Measurements from ENCODE around the gene ZNF397. TPM values are rescaled to one million over a fixed set of nuclear protein-coding genes. Genes with fewer than 3 reads are reported as not detected.
A peak's percentile ranks its signal among the peaks of the same experiment; 100 is the strongest.
"Not testable (repeated sequence)": the region's sequence is repeated elsewhere in the genome, so short reads cannot be mapped to it uniquely, and the experiment has no call there.

The ZNF397 gene
- 10 to 100 TPM; 14.4 to 16.1 TPM for total RNA-seq

DNA sequence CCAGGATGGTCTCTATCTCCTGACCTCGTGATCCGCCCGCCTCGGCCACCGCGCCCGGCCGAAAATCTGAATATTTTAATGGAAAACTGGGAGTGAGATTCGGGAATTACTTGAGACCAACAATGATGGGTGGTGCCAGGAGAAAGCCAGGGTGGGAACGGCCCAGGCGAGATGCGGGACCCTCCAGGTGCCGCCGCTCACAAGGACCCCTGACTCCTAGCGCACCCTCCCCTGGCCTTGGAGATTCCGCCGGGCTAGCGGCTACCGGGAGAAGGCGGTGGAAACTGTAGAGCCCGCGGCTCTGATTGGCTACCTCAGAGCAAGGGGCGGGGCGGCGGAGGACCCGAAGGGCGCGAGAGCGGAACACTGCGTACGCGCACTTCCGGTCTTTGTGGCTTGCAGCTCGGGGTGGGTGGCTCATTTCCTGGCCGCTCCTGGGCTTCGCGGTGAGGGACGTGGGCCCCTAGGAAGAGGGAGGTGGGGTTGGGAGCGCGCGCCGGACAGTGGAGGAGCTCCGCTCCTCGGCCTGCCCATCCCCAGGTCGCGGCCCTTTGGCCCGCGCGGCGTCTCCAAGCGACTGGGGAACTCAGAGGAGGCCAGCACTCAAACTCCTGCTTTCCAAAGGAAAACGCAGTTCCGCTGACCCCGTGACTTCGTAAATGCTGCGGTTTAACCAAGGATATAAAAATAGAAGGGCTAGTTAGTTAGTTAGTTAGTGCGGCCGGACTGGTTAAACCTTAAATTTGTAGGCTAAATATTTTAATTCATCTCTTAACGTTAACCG, at the start of gene ZNF397:
TSS of gene ZNF397 (plus strand) at position 371 of the 784 bp plus-strand sequence. CDS start 1,437 bp downstream, outside the sequence.
- peaks cover 28% of the 10 kb centered on the region for H3K9me3 Mint-ChIP-seq
- ChIA-PET POLR2A (interaction anchor here (0.6 to 2.7 kb wide), 17 partner anchors 25 to 888 kb away, joined by 3 to 45 read pairs (median 4); partner anchors contain the start of genes INO80C, MAPRE2, RMP24 and RPRD1A), CTCF (interaction anchor here (1.2 to 2.0 kb wide), 6 partner anchors 9 to 145 kb away, joined by 4 to 9 read pairs (median 4); partner anchors contain the start of gene ZNF24)
- H3K27me3 Mint-ChIP-seq = no peaks in the 10 kb centered on the region
- H3K4me3 Mint-ChIP-seq = peak within 1 kb of the TSS; percentile 92
- H3K36me3 Mint-ChIP-seq (ENCODE audit: low read depth) = peaks cover 40% of the 10 kb centered on the region
- peaks cover 10% of the 10 kb centered on the region for H3K4me1 Mint-ChIP-seq
- peak; percentile 95 for DNase-seq
- H3K27ac Mint-ChIP-seq = peak within 1 kb of the TSS; percentile 95

DNA sequence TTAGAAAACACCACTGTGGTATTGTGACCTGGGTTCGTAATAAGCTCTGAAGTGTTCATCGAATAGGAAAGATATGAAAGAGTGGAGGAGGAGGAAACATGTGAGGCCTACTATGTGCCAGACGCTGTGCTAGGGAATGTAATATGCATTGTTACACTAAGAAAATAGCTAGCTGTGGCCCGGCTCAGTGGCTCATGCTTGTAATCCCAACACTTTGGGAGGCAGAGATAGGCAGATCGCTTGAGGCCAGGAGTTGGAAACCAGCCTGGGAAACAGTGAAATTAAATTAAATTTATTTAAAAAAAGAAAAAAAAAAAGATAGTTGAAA, 49.2 kb upstream of the ZNF397 start:
- DNase-seq = no peak
- H3K36me3 Mint-ChIP-seq (ENCODE audit: low read depth) = no peaks in the 10 kb centered on the region
- POLR2A ChIA-PET = no interaction called here
- no peak overlapping the region for H3K4me3 Mint-ChIP-seq
- CTCF ChIA-PET = no interaction called here
- H3K27ac Mint-ChIP-seq = no peak overlapping the region
- peaks cover 2% of the 10 kb centered on the region for H3K4me1 Mint-ChIP-seq
- no peaks in the 10 kb centered on the region for H3K9me3 Mint-ChIP-seq
- H3K27me3 Mint-ChIP-seq = no peaks in the 10 kb centered on the region

DNA sequence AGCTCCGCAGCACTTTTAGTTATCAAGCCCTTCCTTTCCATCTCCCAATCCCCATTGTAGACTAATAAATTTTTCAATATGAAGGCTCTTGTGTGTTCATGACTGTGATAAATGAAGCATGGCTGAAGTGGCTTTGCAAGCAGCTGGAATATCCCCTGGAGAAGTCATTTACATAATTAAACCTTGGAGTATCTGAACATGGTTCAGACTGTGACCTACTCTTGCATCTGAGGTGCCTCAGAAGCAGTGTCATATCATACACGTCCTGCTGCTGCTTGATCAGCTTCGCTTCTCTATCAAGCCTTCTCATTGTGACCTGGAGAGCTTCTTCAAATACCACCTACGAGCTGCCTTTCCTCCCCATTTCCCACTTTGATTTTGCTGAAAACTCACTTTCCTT, 48.4 kb upstream of the ZNF397 start:
- Mint-ChIP-seq H3K27ac (no peak overlapping the region), H3K9me3 (no peaks in the 10 kb centered on the region), H3K27me3 (no peaks in the 10 kb centered on the region), H3K4me3 (no peak overlapping the region), H3K4me1 (peaks cover 2% of the 10 kb centered on the region), H3K36me3 (ENCODE audit: low read depth) (no peaks in the 10 kb centered on the region)
- no peak for DNase-seq
- CTCF ChIA-PET = no interaction called here
- POLR2A ChIA-PET = no interaction called here

DNA sequence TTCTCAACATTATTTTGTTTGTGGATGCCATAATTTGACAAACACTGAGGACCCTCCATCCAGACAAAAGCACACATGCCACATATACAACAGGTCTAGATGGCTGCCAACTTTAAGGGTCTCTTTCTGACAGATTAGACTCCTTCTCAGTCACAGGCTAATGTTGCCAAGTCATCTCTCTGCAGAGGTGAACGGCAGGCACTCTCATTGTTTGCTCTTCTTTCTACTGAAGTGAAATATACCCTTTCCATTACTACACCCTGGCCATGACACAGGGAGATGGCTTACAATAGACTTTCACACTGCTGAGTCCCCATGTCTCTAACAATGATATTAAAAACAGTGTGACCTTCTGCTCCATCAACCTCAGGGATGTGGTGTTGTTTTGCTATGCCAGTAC, 47.5 kb upstream of the ZNF397 start:
- ChIA-PET CTCF (no interaction called here), POLR2A (no interaction called here)
- H3K4me1 Mint-ChIP-seq = peaks cover 2% of the 10 kb centered on the region
- no peak overlapping the region for H3K4me3 Mint-ChIP-seq
- no peak overlapping the region for H3K27ac Mint-ChIP-seq
- no peak for DNase-seq
- H3K27me3 Mint-ChIP-seq = no peaks in the 10 kb centered on the region
- H3K9me3 Mint-ChIP-seq = no peaks in the 10 kb centered on the region
- no peaks in the 10 kb centered on the region for H3K36me3 Mint-ChIP-seq (ENCODE audit: low read depth)

DNA sequence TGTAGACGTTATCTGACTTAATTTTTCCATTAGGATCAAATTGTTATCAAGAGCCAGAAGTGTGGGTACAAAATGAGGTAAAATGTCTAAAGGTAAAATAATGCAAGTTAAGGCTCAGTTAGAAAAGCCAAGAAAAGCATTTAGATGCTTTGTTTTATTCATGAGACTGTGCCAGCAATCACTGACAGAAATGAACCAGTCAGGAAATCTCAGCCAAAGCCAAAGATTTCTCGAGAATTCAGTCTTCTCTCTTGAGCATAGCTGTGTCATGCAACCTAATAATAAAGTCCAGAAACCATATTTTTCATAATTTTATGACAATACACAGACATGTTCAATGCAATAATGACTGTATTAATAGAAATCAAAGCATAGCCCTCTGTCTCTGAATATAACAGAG, 43.5 kb upstream of the ZNF397 start:
- H3K4me1 Mint-ChIP-seq = peaks cover 2% of the 10 kb centered on the region
- ChIA-PET CTCF (interaction anchor here (1.4 kb wide), 1 partner anchor 191 kb away, joined by 3 read pairs; no protein-coding TSS in a partner anchor), POLR2A (no interaction called here)
- H3K27ac Mint-ChIP-seq = no peak overlapping the region
- no peak for DNase-seq
- H3K9me3 Mint-ChIP-seq = no peaks in the 10 kb centered on the region
- H3K4me3 Mint-ChIP-seq = no peak overlapping the region
- no peaks in the 10 kb centered on the region for H3K27me3 Mint-ChIP-seq
- no peaks in the 10 kb centered on the region for H3K36me3 Mint-ChIP-seq (ENCODE audit: low read depth)

DNA sequence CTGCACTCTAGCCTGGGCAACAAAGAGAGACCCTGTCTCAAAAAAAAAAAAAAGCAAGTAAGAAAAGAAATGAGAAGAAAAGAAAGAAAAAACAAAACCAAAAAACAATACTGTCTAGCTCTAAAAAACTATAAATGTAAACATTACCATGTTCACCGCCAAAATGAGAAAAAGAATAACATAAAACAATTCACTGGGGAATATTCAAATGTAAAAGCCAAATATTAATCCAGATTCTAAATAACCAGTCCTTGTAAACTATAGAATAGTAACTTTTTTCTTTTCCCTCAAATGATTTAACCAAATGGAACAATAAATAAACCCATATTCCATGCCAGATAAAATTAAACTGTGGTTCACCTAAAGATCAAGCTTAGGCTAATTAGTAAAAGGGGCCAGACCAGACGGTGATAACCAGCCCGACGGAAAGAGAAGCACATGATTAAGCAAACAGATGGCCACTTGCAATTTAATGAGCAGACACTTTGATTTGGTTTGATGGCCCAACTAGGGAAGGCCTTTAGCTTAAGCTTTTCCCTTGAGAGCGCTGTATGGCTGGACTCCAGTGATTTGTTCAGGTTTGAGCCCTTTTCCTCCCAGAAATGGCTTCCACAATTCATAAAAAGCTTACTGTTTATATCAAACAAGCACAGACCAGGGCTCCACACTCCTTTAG, 39.4 kb upstream of the ZNF397 start:
- POLR2A ChIA-PET = no interaction called here
- CTCF ChIA-PET = interaction anchor here (0.6 to 0.7 kb wide), 2 partner anchors 35 to 184 kb away, joined by 3 read pairs; no protein-coding TSS in a partner anchor
- Mint-ChIP-seq H3K27ac (no peak overlapping the region), H3K9me3 (peaks cover 6% of the 10 kb centered on the region), H3K4me3 (no peak overlapping the region), H3K36me3 (ENCODE audit: low read depth) (no peaks in the 10 kb centered on the region), H3K4me1 (no peaks in the 10 kb centered on the region), H3K27me3 (peaks cover 6% of the 10 kb centered on the region)
- DNase-seq = no peak

DNA sequence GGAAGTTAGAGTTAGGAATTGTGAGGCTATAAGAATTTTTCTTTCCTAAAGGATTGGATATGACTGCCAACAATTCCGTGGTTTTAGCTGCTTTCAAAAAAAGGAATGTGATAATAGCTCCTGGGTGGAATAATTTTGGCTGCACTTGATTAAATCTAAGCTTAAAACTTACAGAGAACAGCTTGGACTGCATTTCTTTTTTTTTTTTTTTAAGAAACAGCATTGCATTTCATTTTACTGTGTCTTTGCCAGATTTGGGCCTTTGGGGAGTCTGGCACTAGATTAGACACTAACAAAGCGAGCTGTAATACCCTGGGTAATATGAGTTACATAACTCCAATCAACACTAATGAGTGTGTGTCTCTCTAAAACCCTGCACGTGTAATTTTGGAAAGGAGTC, 37.8 kb upstream of the ZNF397 start:
- H3K9me3 Mint-ChIP-seq = peaks cover 6% of the 10 kb centered on the region
- no peak overlapping the region for H3K4me3 Mint-ChIP-seq
- H3K36me3 Mint-ChIP-seq (ENCODE audit: low read depth) = no peaks in the 10 kb centered on the region
- H3K27me3 Mint-ChIP-seq = peaks cover 6% of the 10 kb centered on the region
- H3K27ac Mint-ChIP-seq = no peak overlapping the region
- no peak for DNase-seq
- ChIA-PET POLR2A (no interaction called here), CTCF (interaction anchor here (1.7 kb wide), 1 partner anchor 27 kb away, joined by 4 read pairs; no protein-coding TSS in a partner anchor)
- no peaks in the 10 kb centered on the region for H3K4me1 Mint-ChIP-seq

DNA sequence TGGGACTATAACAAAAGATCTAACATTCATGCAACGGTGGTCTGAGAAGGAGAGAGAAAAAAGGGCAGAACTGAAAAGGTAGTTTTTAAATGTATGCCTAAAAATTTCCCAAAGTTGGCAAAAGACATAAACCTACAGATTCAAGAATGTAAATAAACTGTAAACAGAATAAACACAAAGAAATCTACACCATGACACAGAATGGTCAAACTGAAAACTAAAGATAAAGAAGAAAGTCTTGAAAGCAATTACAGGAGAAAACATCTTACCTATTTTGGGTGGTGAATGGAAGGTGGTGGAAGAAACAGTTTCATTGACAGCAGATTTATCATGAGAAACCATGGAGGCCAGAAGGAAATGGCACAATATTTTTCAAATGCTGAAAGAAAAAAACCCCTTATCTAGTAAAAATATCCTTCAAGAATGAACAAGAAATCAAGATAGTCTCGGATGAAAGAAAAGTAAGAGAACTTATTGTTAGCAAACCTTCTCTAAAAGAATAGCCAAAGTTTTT, 35.6 kb upstream of the ZNF397 start:
- ChIA-PET POLR2A (no interaction called here), CTCF (no interaction called here)
- no peak overlapping the region for H3K4me3 Mint-ChIP-seq
- H3K36me3 Mint-ChIP-seq (ENCODE audit: low read depth) = no peaks in the 10 kb centered on the region
- no peaks in the 10 kb centered on the region for H3K4me1 Mint-ChIP-seq
- H3K27me3 Mint-ChIP-seq = peaks cover 6% of the 10 kb centered on the region
- no peak for DNase-seq
- H3K27ac Mint-ChIP-seq = no peak overlapping the region
- H3K9me3 Mint-ChIP-seq = peaks cover 6% of the 10 kb centered on the region

DNA sequence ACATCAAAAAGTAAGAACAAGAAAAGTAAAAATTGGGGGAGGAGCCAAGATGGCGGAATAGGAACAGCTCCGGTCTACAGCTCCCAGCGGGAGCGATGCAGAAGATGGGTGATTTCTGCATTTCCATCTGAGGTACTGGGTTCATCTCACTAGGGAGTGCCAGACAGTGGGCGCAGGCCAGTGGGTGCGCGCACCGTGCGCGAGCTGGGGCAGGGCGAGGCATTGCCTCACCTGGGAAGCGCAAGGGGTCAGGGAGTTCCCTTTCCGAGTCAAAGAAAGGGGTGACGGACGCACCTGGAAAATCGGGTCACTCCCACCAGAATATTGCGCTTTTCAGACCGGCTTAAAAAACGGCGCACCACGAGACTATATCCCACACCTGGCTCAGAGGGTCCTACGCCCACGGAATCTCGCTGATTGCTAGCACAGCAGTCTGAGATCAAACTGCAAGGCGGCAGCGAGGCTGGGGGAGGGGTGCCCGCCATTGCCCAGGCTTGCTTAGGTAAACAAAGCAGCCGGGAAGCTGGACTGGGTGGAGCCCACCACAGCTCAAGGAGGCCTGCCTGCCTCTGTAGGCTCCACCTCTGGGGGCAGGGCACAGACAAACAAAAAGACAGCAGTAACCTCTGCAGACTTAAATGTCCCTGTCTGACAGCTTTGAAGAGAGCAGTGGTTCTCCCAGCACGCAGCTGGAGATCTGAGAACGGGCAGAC, 34.9 kb upstream of the ZNF397 start:
- H3K9me3 Mint-ChIP-seq; H3K27me3 Mint-ChIP-seq; H3K4me3 Mint-ChIP-seq; POLR2A ChIA-PET; H3K36me3 Mint-ChIP-seq (ENCODE audit: low read depth); H3K27ac Mint-ChIP-seq; DNase-seq; H3K4me1 Mint-ChIP-seq; CTCF ChIA-PET: not testable (repeated sequence)

DNA sequence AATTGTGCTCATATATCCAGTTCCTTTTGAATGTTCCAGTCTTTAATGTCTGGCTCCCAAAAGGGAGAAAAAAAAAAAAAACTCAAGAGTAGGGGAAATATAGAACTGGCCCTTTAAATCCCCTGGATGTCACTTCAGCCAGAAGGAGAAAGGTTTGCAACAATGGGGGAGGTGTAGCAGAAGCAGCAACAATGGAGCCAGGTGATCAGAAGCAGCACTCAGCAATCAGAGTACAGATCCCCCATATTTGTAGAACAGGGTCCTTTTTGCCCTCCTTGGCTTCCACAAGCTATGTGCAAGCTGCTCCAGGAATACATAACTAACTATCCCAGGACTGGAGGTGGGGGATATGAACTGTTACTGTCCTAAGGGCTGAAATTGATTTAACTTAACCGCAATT, 25.8 kb upstream of the ZNF397 start:
- DNase-seq = no peak
- peaks cover 8% of the 10 kb centered on the region for H3K27me3 Mint-ChIP-seq
- ChIA-PET POLR2A (no interaction called here), CTCF (no interaction called here)
- H3K27ac Mint-ChIP-seq = no peak overlapping the region
- no peaks in the 10 kb centered on the region for H3K9me3 Mint-ChIP-seq
- no peaks in the 10 kb centered on the region for H3K4me1 Mint-ChIP-seq
- H3K4me3 Mint-ChIP-seq = no peak overlapping the region
- no peaks in the 10 kb centered on the region for H3K36me3 Mint-ChIP-seq (ENCODE audit: low read depth)

DNA sequence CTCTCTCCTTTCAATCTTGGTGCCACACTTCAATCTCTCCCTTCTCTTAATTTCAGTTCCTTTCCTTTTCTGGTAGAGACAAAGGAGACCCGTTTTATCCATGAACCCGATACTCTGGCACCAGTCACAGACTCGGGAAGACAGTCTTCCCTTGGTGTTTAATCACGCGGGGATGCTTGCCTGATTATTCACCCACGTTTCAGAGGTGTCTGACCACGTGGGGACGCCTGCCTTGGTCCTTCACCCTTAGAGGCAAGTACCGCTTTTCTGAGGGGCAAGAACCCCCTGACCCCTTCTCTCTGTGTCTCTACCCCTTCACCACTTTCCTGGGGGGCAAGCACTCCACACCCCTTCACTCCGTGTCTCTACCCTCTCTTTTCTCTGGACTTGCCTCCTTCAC, 24.2 kb upstream of the ZNF397 start:
- CTCF ChIA-PET; H3K9me3 Mint-ChIP-seq; POLR2A ChIA-PET; H3K4me1 Mint-ChIP-seq; H3K27ac Mint-ChIP-seq; H3K36me3 Mint-ChIP-seq (ENCODE audit: low read depth); DNase-seq; H3K27me3 Mint-ChIP-seq; H3K4me3 Mint-ChIP-seq: not testable (repeated sequence)

DNA sequence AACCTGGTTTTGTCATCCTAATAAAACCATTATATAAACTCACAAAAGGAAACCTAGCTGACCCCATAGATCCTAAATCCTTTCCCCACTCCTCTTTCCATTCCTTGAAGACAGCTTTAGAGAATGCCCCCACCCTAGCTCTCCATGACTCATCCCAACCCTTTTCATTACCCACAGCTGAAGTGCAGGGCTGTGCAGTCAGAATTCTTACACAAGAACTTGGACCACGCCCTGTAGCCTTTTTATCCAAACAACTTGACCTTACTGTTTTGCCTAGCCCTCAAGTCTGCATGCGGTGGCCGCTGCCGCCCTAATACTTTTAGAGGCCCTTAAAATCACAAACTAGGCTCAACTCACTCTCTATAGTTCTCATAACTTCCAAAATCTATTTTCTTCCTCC, 21.5 kb upstream of the ZNF397 start:
- DNase-seq; H3K4me1 Mint-ChIP-seq; POLR2A ChIA-PET; H3K9me3 Mint-ChIP-seq; H3K36me3 Mint-ChIP-seq (ENCODE audit: low read depth); H3K27ac Mint-ChIP-seq; CTCF ChIA-PET; H3K4me3 Mint-ChIP-seq: not testable (repeated sequence)
- H3K27me3 Mint-ChIP-seq = peaks cover 16% of the 10 kb centered on the region

DNA sequence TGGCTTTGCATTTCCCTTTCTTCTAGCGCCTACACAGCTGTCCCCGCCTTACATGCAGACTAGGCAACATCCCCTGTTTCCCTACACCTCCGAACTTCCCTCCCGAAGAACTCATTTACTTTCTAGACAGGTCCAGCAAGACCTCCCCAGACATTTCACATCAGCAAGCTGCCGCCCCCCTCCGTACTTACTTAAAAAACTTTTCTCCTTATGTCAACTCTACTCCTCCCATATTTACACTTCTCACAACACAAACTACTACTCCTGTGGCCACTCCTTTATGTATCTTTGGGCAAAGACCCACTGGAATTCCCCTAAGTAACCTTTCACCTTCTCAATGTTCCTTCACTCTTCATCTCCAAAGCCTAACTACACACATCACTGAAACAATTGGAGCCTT, 20.4 kb upstream of the ZNF397 start:
- no peak overlapping the region for H3K4me3 Mint-ChIP-seq
- ChIA-PET POLR2A (no interaction called here), CTCF (interaction anchor here (1.0 kb wide), 1 partner anchor 166 kb away, joined by 3 read pairs; no protein-coding TSS in a partner anchor)
- H3K27ac Mint-ChIP-seq = no peak overlapping the region
- H3K36me3 Mint-ChIP-seq (ENCODE audit: low read depth) = no peaks in the 10 kb centered on the region
- H3K27me3 Mint-ChIP-seq = peaks cover 12% of the 10 kb centered on the region
- no peaks in the 10 kb centered on the region for H3K4me1 Mint-ChIP-seq
- DNase-seq = no peak
- H3K9me3 Mint-ChIP-seq = no peaks in the 10 kb centered on the region

All from activated CD4-positive, alpha-beta memory T cell treated with anti-CD3 and anti-CD28 coated beads, Interleukin-2, amount 10 ng/mL, durations not matched to agents 7 days and 5 days (primary cell).